Activated naive CD4-positive, alpha-beta T cell treated with Interleukin-2 at 50 U/mL for 16 hours (primary cell): ENCODE results near the gene UNC119.
"Not testable (repeated sequence)": the region's sequence is repeated elsewhere in the genome, so short reads cannot be mapped to it uniquely, and the experiment has no call there.

Experiments used
- DNase-seq: peaks from one replicate; pipeline ENCODE4 v3.0.0-alpha.2; 2020

Gene UNC119

DNA sequence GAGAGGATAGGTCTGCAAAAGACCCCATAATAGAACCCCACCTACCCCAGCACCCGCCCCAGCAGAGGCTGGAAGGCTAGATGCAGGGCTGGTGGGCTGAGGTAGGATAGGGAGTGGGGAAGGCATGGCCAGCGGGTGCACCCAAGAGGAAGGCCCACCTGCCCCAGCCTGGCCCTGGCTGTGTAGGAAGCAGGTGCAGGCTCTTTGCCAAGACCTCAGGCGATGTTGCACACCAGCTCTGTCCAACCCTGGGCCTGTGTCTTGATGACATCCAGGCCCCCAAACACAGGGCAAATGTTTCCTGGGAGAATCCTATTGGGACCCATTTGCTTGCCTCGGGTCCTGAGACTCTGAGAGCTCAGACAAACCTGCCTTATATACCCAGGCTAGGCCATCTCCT lies 12.2 kb downstream of the UNC119 start:
- DNase-seq, result no peak

DNA sequence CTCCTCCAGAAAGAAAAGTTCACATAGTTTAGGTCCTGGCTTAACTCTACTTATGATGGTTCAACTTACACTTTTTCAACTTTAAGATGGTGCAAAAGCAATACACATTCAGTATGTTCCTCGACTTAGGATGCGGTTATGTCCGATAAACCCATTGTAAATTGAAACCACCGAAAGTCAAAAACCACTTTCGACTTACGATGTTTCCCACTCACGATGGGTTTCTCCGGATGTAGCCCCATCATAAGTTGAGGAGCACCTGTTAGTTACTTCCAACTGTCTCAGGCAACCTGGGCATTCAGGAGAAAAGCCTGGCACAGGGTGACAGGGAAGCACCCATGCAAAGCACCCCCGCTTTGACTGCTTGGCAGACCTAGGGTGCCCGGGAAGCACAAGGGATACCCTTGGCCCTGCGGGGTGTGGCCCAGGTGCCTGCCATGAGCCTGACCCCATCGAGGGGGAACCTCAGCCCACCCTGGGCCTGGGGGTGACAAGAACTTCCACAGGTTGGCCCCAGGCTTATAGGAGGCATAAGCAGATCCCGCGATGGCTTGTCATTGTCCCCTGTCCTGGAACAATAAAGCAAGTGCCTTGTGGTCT lies 14.0 kb downstream of the UNC119 start:
- DNase-seq, result no peak

DNA sequence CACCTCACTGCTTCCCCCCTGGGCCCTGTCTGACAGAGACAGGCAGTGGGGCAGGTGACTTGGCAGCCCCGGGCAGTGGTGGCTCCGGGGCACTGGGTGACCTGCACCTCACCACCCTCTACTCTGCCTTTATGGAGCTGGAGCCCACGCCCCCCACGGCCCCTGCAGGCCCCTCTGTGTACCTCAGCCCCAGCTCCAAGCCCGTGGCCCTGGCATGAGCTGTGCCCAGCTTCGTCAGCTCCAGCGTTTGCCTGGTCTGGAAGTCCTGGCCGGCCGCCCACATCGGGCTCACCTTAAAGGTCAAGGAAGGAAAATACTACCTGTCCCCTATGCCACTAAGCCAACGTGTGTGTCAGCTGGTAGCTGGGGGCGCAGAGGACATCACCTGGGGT lies 15.2 kb downstream of the UNC119 start:
- DNase-seq, result no peak

DNA sequence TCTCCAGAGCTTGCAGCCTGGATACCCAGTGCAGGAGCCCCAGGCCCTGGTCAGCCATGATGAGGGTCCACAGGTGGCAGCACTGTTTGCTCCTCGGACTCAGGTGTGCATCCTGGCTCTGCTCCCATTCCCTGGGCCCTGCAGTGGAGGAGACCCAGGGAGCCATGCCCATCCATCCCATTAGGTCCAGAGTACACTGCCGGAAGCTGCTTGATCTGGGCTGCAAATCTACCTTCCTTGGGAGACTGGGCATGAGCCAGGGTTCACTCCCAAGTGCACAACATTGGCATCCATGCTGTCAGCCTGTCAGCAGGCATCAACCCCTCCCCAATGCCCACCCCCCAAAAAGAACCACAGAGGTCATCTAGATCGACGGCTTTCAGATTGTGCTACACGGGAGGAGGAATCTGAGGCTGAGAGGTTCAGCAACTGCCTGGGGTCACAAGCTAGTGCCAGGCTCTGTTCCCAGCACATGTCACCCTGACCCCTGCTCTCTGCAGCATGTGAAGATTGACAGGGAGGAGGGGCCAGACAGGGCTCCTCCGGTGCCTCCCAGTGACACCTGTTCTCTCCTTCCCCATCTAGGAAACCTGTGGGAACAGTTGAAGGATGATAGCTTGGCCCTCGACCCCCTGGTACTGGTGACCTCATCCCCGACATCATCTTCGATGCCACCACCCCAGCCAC lies 15.7 kb downstream of the UNC119 start:
- DNase-seq, result no peak

DNA sequence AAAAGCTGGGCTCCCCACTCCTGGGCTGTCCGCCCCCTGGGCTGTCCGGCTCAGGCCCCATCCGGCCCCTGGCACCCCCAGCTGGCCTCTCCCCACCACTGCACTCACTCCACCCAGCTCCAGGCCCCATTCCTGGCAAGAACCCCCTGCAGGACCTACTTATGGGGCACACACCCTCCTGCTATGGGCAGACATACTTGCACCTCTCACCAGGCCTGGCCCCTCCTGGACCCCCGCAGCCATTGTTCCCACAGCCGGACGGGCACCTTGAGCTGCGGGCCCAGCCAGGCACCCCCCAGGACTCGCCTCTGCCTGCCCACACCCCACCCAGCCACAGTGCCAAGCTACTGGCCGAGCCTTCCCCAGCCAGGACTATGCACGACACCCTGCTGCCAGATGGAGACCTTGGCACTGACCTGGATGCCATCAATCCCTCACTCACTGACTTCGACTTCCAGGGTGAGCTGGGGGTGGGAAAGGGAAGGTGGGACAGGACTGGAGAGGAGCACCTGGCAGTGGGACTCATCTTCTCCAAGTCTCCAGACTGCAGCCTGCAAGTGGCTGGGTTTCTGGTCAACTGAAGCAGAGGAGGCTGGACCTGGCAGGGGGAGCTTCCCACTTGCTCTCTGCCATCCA lies 17.6 kb downstream of the UNC119 start:
- DNase-seq, result no peak

DNA sequence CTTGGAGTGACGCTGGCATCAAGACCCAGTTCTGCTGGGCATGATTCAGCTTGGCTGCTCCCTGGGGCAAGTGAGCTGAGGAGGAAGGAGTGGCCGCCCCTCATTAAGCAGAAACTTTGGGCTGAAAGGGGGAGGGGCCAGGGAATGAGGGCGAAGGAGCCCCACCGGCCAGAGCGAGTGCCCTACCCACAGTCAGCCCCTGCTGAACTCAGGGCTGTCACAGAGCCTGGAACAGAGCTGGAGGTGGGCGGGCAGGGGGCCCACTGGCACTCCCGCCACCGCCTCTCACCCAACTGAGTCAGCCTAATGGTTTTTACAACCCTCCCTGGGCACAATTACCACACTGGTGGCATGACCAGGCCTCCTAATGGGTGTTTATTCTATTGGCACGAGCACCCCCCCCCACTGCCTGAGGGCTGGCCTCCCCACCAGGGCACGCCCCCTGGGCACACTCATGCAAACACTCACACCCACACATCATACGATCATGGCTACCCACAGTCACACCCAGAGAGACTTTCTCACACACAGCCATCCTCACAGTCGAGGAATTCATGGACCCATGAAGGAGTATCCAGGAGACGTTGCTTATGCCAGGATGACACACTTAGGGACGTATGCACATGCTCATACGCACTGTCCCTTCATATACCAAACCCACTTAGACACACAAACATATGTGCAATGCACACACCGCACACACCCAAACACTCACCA lies 19.2 kb downstream of the UNC119 start:
- no peak for DNase-seq

DNA sequence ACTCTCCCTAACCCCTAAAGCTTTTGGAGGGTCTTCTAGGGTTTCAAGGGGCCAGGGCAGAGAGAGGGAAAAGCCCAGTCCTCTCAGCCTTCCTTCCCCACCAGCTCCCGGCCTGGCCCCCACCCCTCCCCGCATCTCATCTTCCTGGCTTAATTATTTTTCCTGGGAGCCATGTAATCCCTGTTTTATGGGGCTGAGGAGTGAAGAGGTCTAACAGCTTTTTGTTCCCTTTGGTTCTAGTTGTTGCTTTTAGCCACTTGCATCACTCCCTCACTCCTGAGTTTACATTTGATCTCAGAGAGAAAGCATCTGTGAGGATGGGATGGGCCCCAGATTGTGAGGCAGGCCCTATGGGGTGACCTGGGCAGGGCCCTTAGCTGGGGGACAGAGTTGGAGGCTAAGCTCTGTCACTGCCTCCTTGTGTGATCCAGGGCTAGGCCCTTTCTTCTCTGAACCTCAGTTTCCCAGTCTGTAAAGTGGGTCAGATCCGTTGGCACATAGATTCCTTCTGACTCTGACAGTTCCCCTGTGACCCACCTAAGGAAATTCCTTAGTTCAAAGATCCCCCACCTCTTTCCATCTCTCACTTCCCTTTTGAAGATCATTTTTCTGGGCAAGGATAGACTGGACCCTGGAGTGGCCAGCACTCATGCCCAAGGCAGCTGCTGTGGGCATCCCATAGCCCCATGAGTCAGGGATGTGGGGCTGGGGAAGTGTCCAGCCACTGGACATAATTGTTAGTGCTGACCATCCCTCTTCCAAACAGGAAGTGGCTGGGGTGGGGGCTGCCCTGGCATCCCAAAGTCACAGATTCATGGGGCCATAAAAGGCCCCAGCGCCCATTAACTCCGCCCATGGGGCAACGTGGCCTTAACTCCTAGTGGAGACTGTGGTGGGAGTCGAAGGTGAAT lies 20.1 kb downstream of the UNC119 start:
- DNase-seq, result no peak

DNA sequence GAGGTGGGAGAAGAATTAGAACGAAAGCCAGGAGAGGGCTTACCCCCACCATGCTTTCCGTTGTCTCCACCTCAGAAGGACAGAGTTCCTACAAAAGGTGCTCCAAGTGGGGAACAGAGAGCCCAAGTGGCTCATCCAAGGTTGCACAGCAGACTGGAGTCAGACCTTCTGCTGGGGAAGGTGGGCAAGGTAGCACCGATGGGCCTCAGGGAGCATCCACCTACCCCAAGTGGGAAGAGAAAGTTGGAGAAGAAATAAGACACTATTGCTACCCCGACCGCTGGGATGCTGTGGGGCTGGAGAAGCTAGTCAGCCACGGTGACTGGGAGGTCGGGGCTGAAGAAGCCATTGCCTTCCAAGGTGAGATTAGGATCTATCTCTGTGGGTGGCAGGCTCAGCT lies 21.5 kb downstream of the UNC119 start:
- DNase-seq, result no peak

DNA sequence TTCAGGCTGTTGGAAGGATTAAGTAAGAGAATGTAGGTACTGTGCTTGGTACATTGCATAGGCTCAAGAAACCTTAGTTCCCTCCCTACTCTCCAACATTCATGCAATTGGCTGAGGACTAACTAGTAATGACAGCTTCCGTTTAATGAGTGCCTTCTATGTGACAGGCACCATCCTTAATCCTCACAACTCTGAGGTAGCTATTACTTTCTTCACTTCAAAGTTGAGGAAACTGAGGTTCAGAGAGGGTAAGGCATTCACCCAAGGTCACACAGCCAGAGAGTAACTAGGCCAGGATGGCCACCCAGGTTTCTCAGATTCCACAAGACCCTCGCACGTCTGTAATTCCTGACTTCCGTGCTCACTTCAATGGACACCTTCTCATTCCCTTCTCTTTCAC lies 22.2 kb downstream of the UNC119 start:
- DNase-seq, result no peak

DNA sequence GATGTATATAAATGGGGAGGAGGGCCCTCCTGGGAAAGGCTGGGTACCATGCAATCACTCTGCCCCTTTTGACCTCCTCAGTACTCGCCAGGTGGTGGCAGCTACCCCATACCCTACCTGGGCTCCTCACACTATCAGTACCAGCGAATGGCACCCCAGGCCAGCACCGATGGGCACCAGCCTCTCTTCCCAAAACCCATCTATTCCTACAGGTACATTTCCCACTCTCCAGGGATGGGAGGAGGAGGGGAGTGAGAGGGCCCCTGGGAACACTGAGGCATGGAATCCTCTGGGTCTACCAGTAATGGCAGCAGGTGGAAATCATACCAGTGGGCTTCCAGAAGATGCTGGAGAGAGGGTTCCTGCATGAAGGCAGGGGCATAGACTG lies 23.4 kb downstream of the UNC119 start:
- DNase-seq, result no peak

DNA sequence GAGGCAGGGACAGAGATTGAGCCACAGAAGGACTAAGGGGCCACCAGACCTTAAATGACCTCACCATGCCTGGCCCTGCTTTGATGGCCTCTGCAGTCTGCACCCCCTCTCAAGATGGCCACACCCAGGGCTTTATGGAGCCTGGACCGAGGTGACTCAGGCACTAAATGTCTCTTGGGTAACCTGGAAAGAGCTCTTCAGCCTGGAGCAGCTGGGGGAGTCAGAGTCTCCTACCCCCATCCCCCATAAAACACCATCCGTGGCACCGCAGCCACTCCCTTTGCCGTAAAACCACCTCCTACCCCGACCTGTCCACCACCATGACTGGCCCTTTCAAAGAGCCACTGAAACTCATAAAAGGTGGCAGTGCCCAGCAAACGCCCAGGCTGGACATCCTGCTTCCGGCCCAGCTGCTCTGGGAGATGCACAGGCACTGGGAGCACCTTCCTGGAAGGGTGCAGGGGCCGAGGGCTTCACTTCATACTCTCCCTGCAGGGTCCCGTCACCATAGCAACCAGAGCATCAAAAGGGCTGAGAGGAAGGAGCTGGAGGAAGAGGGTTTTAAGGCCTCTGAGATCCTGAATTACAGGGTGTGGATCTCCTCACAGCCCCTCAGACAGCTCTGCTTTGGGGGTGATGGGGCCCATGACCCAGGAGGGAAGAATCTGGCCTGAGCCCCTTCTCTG lies 24.0 kb downstream of the UNC119 start:
- no peak for DNase-seq

DNA sequence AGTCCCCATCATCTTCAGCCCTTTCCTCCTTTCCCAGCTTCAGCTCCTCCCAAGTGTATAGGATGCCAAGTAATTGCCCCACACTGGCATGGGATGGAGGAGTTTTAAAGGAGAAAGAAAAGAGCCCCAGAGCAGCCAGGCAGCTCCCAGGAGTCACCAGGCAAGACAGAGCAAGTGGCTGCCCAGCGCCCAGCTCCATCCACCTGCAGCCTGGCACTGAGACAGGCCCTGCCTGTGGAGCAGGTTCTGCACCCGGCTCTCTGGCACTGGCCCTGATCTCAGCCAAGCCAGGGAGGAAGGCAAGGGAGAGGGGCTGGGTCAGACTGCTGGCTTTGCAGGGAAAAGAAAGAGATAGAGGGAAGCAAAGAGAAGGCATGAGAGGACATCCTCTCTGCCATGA lies 24.6 kb downstream of the UNC119 start:
- no peak for DNase-seq

DNA sequence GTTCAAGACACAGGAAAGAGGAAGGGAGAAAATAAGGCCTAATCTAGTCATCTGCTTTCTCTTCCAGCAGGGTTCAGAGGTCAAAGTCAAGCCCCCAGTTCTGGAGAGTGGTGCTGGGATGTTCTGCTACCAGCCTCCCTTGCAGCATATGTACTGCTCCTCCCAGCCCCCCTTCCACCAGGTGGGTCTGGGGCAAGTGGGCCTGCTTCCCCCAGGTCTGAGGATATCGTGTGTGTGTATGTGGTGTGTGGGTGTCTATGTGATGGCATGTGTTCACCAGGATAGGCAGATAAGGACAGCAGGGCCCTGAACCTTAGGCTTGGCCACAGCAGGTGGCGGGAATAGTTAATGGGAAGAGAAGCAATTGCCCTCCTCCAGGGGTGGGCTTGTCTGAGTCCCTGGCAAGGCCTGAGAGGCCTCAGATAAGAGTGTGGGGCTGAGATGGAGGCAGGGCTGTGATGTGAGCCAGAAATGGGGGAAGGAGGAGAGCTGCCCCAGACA lies 25.2 kb downstream of the UNC119 start:
- DNase-seq, result no peak

DNA sequence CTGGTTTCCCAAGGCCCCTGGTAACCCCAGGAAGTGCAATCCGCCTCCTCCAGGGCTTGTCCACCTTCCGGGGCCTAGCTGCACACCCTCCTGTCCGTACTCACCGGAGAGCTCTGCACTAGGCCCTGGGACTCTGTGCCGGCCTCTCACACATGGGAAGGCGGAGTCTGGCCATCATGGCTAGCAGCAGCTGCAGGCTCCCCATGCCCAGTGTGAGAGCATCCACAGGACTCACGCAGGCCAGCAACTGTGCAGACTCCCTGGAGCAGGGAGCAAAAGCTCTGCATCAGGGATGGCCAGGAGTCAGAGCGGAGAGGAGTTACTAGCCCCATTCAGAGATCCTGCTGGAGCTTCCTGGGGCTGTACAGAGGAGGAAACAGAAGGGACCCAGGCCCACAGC lies 26.0 kb downstream of the UNC119 start:
- DNase-seq, result no peak

DNA sequence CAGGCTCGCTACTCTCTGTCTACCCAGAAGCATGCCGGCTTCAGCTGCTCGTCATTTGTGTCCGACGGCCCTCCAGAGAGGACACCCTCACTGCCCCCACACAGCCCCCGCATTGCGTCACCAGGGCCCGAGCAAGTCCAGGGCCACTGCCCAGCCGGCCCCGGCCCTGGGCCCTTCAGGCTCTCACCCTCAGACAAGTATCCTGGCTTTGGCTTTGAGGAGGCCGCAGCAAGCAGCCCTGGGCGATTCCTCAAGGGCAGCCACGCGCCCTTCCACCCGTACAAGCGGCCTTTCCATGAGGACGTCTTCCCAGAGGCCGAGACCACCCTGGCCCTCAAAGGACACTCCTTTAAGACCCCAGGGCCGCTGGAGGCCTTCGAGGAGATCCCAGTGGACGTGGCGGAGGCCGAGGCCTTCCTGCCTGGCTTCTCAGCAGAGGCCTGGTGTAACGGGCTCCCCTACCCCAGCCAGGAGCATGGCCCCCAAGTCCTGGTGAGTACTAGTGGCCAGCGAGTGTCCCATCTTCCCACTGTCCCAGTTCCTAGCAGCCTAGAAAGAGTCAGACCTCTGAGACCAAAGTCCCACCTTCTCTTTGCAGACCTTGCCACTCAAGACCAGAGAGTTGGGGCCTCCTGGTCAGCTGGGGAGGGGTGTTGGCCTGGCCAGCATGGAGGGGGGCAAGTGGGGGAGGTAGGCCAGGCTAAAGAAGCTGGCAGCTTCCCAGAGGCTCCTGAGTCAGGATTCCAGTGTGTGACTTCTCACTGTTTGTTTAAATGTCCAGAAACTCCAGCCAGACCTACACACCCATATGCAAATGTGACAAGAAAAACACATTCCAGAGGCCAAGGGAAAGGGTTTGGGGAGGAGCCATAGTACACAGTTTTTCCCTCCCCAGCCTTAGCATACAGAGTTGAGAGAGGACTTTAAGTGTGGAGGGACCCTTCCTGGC lies 27.7 kb downstream of the UNC119 start:
- DNase-seq, result no peak

DNA sequence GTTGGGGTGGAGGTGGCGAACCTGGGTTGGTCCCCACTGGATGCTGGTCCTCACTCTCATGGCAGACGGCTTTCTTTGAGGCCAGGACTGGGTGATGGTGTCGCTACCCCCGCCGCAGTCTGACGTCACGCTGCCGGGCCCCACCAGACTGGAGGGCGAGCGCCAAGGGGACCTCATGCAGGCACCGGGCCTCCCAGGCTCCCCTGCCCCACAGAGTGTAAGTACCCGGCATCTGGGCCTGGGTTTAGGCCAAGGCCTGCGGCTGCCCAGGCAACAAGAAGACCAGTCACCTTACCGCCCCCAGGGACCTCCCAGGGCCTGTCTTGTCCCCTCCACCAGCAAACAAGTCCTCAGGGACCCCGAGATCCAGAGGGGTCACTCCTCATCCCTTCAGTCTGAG lies 28.5 kb downstream of the UNC119 start:
- no peak for DNase-seq

DNA sequence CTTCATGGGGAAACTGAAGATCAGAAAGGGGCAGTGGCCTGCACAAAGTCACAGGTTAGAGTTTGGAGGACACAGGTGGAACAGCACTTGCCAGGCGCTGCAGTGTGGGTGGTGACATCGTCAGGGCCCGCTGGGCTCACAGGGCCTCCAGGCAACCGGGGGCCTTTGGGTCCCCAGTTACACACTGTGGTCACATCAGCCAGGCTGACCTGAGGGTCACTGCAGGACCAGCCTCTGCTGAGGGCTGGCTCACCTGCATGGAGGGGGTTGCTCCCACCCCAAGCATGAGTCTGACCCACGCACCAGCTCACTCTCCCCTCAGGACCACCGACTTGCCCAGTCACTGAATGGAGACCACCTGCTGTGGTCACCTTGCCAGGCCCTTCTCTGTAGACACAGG lies 29.2 kb downstream of the UNC119 start:
- DNase-seq, result no peak

DNA sequence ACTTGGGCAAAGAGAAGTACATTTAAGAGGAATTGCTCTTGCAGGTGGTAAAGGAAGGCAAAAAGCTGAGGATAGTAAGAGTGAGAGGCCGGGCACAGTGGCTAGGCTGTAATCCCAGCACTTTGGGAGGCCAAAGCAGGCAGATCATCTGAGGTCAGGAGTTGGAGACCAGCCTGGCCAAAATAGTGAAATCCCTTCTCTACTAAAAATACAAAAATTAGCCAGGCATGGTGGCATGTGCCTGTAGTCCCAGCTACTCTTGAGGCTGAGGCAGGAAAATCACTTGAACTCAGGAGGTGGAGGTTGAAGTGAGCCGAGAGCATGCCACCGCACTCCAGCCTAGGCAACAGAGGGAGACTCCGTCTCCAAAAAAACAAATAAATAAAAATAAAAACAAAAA lies 30.1 kb downstream of the UNC119 start:
- DNase-seq, result not testable (repeated sequence)

DNA sequence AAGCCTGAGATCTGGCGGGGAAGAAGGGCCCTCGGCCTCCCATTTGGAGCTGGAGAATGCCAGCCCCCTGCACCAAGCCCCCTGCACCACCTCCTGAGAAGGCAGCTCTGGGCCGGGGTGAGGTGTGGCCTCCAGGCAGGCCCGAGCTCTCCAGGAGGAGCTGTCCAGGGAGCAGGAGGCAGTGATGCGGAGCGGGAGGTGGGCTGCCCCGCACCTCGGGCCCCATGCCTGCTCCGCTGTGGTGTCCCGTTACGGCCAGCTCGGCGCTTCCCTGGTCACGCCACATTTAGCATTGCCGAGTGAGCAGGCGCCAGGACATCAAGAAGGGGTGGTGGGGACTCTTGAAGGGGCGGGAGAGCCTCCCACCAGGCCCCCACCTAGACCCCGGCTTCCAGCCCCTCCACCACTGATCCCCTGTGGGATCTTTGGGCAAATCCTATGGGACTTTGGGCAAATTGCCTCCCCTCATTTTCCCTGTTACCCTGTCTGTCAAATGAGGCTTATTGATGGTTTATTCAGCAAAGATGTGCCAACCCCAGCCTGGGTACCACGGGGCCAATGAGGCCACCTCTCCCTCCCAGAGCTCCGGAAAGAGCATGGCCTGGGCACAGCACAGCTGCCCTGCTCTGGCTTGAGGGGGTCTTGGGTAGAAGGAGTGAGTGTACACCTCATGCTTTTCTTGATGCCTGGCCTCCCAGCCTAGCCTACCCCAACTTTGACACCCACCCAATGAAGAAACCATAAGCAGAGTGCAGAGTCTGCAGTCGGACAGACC lies 30.9 kb downstream of the UNC119 start:
- no peak for DNase-seq

DNA sequence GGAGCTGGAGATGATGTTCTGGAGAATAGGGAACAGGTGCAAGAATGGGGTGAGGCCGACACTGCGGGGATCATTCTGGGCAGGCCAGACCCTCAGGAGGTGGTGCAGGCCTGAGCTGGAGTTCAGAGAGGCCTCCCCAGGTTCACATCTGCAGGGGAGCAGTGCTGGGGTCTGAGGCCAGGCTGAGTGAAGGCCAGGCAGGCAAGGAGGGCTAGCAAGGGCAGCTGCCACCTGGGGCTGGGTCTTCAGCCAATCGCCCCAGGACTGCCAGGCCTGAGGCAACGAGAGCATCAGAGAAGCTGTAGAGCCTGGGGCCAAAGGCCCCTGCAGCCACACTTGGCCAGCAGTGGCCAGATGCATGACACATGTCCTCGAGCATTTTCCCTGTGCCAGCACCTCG lies 31.7 kb downstream of the UNC119 start:
- no peak for DNase-seq
